Left cardiac atrium (tissue), 4 donors: ENCODE measurements around the gene PLA2G4C. TPM values are rescaled to one million over a fixed set of nuclear protein-coding genes. Genes with fewer than 3 reads are reported as not detected.

Experiments used
- ATAC-seq, 2 donors: fragments of 200-7000 bp; cut with Tn5 transposase; one replicate each; pipeline ENCODE4 v1.9.1; 2020; ENCODE audit warnings: mild to moderate bottlenecking in 2 of 2, moderate library complexity in 2 of 2
- DNase-seq: peaks from one replicate; pipeline ENCODE4 v3.0.0-alpha.2; 2020
- intact Hi-C, 2 donors: fragments of 100-400 bp; cut with DNase I; formaldehyde crosslinking; loops; one replicate each; pipeline versions ENCODE4 v1.14.1 to v1.15.1; 2022 to 2023
- total RNA-seq, 2 donors: library from RNA; stranded (reverse); fragmentation: NEBNext Ultra II Directional; extraction: Animal tissue kit (Norgen Biotek cat#: 25700); gene quantifications; one replicate each; pipeline ENCODE4 v1.2.1, GENCODE V29; 2021
- donor health status: DM: no; HTN: yes; CAD: no.
- donor health status: DM: no; HTN: yes; CAD: no; lungs with severe emphysema.
- donor health status: DM: yes; HTN: yes; CAD: no.
- donor health status: Dilated cardiomyopathy.

The PLA2G4C gene
- total RNA-seq, 2 donors from 2014 or later, result 20.3 to 23.9 TPM

DNA sequence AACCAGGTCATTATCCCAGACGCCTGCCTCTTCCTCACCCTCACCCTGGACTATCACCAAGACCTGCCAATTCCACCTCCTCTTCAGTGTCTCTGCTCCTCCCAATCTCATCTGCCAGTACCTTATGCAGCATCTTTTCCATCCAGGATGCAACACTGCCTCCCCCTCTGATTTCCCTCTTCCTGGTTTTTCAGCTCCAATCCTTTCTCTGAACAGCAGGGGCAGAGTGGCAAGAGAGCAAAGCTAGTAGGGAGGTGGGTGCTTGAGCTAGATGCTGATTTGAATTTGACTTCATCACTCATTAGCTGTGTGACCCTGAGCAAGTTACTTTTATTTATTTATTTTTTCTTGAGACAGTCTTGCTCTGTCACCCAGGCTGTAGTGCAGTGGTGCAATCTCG, 41.2 kb downstream of the PLA2G4C start:
- intact Hi-C loops, result no loop called here
- no peak for ATAC-seq
- DNase-seq, result no peak

DNA sequence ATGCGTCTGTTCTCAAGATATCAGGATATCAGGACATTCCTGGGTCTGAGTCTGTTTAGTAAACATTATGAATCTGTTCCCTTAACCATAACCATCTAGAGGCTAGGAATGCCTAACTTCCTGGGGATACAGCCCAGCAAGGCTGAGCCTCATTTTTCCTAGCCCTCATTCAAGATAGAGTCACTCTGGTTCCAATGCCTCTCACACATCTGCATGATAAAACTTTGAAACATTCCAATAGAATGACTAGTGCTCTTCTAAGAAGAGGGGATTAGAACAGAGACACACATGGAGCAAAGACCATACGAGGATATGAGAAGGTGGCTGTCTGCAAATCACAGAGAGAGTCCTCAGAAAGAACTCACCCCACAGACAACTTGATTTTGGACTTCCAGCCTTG, 46.1 kb downstream of the PLA2G4C start:
- DNase-seq (no peak), ATAC-seq (no peak)
- intact Hi-C loops, result no loop called here

DNA sequence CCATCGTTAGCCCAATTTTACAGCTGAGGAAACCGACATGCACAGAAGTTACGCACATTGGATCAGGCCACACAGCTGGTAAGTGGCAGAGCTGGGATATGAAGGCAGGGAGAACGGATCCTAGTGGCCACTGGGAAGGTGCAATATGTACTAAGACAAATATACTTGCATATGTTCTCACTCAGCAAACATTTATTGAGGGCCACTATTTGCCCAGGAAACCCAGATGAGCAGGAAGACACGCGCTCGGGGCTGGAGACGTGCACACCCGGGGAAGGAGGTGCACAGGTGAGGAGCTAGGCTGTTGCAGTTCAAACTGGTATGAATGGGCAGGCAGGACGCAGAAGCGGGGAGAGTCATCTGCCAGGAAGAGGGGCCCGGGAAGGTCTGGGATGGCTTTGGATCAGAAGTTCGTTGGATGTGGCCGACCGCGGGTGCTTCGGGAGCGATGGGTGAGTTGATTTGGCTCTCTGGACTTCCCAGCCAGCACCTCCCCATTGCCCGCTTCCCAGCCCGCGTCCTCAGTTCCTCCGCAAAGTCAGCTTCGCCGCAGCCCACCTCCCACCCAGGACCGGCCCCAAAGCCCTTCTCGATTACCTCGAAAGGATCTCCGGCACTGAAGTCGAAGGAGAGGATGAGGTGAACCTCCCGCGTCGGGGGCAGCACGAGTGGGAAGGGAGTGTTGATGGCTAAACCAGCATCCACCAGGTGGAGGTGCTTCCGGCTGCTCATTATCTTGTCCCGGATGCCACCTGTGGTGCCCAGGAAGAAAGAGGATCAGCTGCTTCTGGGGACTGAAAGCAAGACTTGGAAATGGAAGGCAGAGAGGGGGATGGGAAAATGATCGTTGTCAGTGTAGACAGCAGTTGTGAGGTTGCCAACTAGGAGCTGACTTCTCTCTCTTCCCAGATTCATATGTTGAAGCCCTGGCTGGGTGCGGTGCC, 48.9 kb downstream of the PLA2G4C start:
- ATAC-seq (no peak), DNase-seq (no peak)
- intact Hi-C loops, result no loop called here

- no peak for DNase-seq
- intact Hi-C loops, result no loop called here
- ATAC-seq, result no peak
Measured at GRCh38 chr19:48060381-48060780, 50.2 kb downstream of the PLA2G4C start.

- intact Hi-C loops, result no loop called here
- ATAC-seq (no peak), DNase-seq (no peak)
Measured at GRCh38 chr19:48059331-48059730, 51.3 kb downstream of the PLA2G4C start.

DNA sequence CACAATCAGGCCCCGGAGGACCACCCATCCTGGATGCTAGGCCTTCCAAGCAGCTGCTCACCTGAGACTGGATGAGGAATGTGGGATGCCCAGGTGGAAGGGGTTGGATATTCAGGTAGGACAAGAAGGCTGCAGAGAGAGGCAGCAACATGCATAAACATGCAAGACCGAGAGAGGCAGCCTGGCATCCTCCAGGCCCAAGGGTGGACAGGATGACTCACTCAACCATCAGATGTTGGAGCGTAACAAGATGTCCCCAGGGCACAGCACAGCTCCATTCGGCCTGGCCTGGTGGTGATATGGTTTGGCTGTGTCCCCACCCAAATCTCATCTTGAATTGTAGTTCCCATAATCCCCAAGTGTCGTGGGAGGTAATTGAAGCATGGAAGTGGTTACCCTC, 56.8 kb downstream of the PLA2G4C start:
- ATAC-seq (no peak), DNase-seq (no peak)
- intact Hi-C loops, result no loop called here

- no peak for ATAC-seq
- DNase-seq, result no peak
Measured at GRCh38 chr19:48053076-48053475, 57.5 kb downstream of the PLA2G4C start.

DNA sequence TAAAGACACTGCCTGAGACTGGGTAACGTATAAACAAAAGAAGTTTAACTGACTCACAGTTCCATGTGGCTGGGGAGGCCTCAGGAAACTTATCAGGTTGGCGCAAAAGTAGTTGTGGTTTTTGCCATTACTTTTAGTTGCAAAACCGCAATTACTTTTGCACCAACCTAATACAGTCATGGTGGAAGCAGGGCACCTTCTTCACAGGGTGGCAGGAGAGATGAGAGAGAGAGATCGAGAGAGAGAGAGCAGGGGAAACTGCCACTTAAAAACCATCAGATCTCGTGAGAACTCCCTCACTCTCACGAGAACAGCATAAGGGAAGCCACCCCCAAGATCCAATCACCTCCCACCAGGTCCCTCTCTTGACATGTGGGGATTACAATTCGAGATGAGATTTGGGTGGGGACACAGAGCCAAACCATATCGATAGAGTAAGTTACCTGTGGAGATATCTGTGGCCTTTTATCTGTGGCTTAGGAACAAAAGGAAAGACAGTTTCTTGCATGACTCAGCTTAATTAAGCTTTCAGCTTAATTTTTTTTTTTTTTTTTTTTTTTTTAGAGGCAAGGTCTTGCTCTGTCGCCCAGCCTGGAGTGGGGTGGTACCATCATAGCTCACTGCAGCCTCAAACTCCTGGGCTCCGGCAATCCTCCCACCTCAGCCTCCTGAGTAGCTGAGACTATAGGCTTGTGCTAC, 59.1 kb downstream of the PLA2G4C start:
- intact Hi-C loops, result no loop called here

More at GRCh38 chr19:48053076-48053475, 57.5 kb downstream of the PLA2G4C start:
- intact Hi-C loops, result no loop called here

DNA sequence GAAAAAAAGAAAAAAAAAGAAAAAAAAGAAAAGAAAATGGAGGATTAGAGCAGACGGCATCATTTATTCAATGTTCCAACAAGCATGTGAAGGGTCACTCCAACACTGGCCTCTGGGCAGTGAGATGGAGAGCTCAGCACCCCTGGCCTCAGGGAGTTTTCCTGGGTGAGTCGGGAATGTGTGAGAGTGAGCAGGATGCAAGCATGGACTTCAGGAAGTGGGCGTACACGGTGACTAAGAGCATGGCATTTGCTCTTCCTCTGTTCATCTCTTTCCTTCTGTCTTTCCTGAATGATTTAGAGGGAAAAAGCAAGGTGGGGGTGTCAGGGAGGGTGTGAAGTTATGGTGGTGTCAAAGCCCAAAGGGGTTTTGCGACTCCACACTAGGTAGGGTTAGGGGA, 66.1 kb downstream of the PLA2G4C start:
- DNase-seq, result no peak
- intact Hi-C loops, result no loop called here
- no peak for ATAC-seq

More for the DNA sequence above, 59.1 kb downstream of the PLA2G4C start:
- DNase-seq, result no peak
- ATAC-seq, result no peak

- ATAC-seq (no peak), DNase-seq (no peak)
- intact Hi-C loops, result no loop called here
Measured at GRCh38 chr19:48043675-48044258, 66.8 kb downstream of the PLA2G4C start, which contains the start of gene CABP5. CABP5 (minus strand) TSS chr19:48044079; CDS start chr19:48043922, 157 bp downstream.

DNA sequence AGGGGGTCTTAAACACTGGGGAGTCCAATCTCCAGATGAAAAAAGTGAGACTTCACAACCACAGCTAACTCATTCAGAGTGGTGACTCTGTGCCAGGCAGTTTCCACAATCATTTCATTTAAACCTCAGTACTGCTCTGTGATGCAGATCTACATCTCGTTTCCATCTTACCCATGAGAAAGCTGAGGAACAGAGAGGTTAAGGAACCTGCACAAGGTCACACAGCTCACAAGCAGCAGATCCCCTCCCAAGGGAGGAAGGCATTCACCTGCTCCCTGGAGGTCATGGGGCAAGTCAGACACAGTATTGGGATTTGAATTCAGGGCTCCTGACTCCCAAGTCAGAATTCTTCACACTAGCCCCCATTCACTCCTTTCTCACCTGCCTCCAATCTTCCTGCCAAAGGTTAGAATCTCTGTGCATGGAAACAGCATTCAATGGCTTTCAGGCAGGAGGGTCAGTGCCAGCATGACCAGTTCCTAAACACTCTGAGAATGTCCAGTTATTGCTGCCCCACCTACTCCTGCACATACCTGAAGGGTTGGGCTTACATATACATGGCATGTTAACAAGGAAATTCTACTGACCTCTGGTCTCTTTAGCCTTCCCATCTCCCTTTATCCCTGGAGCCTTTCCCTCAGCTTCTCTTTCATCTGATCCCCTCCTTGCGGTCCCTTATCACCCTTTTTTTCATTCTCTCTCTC, 68.6 kb downstream of the PLA2G4C start:
- DNase-seq (no peak), ATAC-seq (no peak)
- intact Hi-C loops, result no loop called here

- ATAC-seq (no peak), DNase-seq (no peak)
- intact Hi-C loops, result no loop called here
Measured at GRCh38 chr19:48036765-48037164, 73.9 kb downstream of the PLA2G4C start.

GRCh38 chr19:48033604-48034003, 77.0 kb downstream of the PLA2G4C start:
- no peak for DNase-seq
- no peak for ATAC-seq
- intact Hi-C loops, result no loop called here

- no peak for ATAC-seq
- intact Hi-C loops, result no loop called here
Measured at GRCh38 chr19:48030073-48030472, 80.5 kb downstream of the PLA2G4C start.

DNA sequence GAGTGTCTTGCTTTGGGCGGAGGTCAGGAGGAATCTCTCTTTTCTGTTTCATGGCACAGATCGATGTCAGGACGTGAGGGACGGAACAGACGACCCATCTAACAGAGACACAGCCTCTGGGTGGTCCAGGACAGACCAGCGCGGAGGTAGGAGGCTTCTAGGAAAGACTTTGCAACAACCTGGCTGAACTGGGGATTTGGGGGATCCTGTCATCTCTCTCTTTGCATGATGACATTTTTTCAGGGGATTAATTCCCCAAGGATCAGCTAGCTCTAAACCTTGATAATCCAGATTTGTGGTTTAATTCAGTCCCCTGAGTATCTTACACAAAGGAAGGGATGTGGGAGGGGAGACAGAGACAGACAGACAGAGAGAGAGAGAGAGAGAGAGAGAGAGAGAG, 81.2 kb downstream of the PLA2G4C start:
- DNase-seq (no peak), ATAC-seq (no peak)
- intact Hi-C loops, result no loop called here

More at GRCh38 chr19:48030073-48030472, 80.5 kb downstream of the PLA2G4C start:
- DNase-seq, result no peak

- ATAC-seq (no peak), DNase-seq (no peak)
- intact Hi-C loops, result no loop called here
Measured at GRCh38 chr19:48025480-48025879, 85.1 kb downstream of the PLA2G4C start.

DNA sequence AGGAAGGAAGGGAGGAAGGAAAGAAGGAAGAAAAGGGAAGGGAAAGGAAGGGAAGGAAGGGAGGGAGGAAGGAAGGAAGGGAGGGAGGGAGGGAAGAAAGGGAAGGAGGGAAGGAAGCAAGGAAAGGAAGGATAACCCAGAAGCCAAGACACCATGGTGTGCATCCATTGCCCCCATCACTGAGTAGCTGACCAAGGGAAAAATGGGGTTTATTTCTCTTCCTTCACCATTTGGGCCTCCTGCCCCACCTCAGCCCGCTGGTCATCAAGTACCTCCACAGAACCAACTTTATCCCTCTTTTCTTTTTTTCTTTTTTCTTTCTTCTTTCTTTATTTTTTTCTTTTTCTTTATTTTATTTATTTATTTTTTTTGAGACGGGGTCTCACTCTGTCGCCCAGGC, 87.1 kb downstream of the PLA2G4C start:
- no peak for ATAC-seq

DNA sequence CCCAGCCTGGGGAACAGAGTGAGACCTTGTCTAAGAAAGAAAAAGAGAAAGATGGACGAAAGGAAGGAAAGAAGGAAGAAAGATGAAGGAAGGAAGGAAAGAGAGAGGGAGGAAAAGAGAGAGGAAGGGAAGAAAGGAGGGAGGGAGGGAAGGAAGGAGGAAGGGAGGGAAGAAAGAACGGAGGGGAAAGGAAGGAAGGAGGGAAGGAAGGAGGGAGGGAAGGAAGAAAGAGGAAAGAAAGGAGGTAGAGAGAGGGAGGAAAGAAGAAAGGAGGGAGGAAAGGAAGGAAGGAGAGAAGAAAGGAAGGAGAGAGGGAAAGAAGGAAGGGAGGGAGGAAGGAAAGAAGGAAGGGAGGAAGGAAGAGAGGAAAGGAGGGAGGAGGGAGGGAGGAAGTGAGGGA, 87.6 kb downstream of the PLA2G4C start:
- ATAC-seq (no peak), DNase-seq (no peak)
- intact Hi-C loops, result no loop called here

More for the DNA sequence above, 87.1 kb downstream of the PLA2G4C start:
- intact Hi-C loops, result no loop called here
- no peak for DNase-seq

GRCh38 chr19:48020686-48021085, 89.9 kb downstream of the PLA2G4C start:
- DNase-seq (no peak), ATAC-seq (no peak)
- intact Hi-C loops, result no loop called here
